K562 (cell line): ENCODE measurements around the gene CD244. TPM values are rescaled to one million over a fixed set of nuclear protein-coding genes. Genes with fewer than 3 reads are reported as not detected.

Experiments
- CC2D1A ChIP-seq: fragments of 450-650 bp; IDR thresholded peaks from 2 replicates; pipeline ENCODE4 v1.6.1; 2017; ENCODE audit warnings: mild to moderate bottlenecking
- CHD7 ChIP-seq: fragments of 200-600 bp; sonication (generic); IDR thresholded peaks from one replicate; pipeline ENCODE4 v1.6.1; 2012; ENCODE audit warnings: mild to moderate bottlenecking, low read depth, low read length, inconsistent platforms
- ERF ChIP-seq: fragments of 450-650 bp; formaldehyde crosslinking; IDR thresholded peaks from 2 replicates; pipeline ENCODE4 v1.4.0; 2020; ENCODE audit warnings: mild to moderate bottlenecking, mixed read lengths
- polyA plus RNA-seq, 8 experiments: library from polyadenylated mRNA; depleted of rRNA in 4 of 8; stranded (reverse) in 5 of 8; unstranded in 3 of 8; fragments of >200 nt; fragmentation: Nextera tagmentation in 2 of 8; fragmentation: Illumina TruSeq in 1 of 8; extraction: Ambion mirVana in 2 of 8; extraction: Trizol in 1 of 8; gene quantifications; 2 replicates each; pipeline versions ENCODE4 v1.2.1 to v1.2.3, GENCODE V29; 2011 to 2014; ENCODE audit warnings: inconsistent platforms in 1 of 8, missing spikeins in 1 of 8
- total RNA-seq, 7 experiments: library from RNA; depleted of rRNA in 6 of 7; stranded (reverse); fragments of >200 nt in 6 of 7; fragmentation: Illumina TruSeq in 2 of 7; extraction: Trizol in 2 of 7; gene quantifications; 2 replicates each; pipeline versions ENCODE4 v1.2.1 to v1.2.3, GENCODE V29; 2011 to 2021; ENCODE audit warnings: low replicate concordance in 1 of 7

CD244 gene
- total and polyA plus RNA-seq, 9 of the 15 experiments (the other 6 are each of a cell fraction or from before 2014, with no cell fraction given), result not detected

GRCh38 chr1:160800142-160800541, 62.5 kb downstream of the CD244 start (continued):
- TF ChIP-seq CHD7 (no peak), ERF (CRISPR knock-in tag) (no peak), CC2D1A (no peak)
